GM10248 (cell line): ENCODE data around the gene NIPBL.

Experiments
- CTCF ChIA-PET: fragments of 300-600 bp; sonication (Branson Sonifier 250); formaldehyde crosslinking; extraction: SDS; loops from one replicate; lab custom pipeline; 2021; ENCODE audit warnings: antibody characterized with exemption; lab: Yijun Ruan, JAX
- POLR2A ChIA-PET: fragments of 350-650 bp; sonication (Branson Sonifier 250); formaldehyde crosslinking; extraction: SDS; loops from one replicate; lab custom pipeline; 2020; ENCODE audit warnings: antibody characterized with exemption; lab: Yijun Ruan, JAX
- DNase-seq: peaks from one replicate; pipeline ENCODE4 v3.0.0; 2012; ENCODE audit errors: extremely low spot score
- TF ChIP-seq, protein P1 (sequence below): IDR thresholded peaks from 2 replicates; pipeline ENCODE4 v1.5.1; 2012; ENCODE audit warnings: mild to moderate bottlenecking, low read depth; ENCODE audit errors: extremely low read depth, missing control alignments, control extremely low read depth

Gene NIPBL

DNA sequence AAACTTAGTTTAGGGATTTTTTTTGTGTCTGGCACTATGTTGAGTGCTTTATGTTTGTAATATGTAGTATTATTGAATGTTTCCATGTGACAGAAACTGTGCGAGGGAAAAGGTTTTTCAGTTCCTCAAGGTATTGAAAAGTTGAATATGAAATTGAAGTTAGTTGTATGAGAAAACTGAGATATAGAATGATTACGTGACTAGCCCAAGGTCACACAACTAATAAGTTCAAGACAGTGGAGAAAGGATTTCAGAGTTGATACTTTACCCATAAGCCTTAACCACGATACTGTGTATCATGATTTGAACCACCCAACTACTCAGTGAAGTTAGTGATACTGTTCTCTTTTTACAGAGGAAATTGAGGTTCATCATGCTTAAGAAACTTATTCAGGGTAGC lies 5.7 kb downstream of the NIPBL start:
- DNase-seq = no peak
- CTCF ChIA-PET = interaction anchor here (2.3 kb wide), 1 partner anchor 158 kb away, joined by 6 read pairs; no protein-coding TSS in a partner anchor
- POLR2A ChIA-PET = no interaction called here
- TF ChIP-seq, protein P1, sequence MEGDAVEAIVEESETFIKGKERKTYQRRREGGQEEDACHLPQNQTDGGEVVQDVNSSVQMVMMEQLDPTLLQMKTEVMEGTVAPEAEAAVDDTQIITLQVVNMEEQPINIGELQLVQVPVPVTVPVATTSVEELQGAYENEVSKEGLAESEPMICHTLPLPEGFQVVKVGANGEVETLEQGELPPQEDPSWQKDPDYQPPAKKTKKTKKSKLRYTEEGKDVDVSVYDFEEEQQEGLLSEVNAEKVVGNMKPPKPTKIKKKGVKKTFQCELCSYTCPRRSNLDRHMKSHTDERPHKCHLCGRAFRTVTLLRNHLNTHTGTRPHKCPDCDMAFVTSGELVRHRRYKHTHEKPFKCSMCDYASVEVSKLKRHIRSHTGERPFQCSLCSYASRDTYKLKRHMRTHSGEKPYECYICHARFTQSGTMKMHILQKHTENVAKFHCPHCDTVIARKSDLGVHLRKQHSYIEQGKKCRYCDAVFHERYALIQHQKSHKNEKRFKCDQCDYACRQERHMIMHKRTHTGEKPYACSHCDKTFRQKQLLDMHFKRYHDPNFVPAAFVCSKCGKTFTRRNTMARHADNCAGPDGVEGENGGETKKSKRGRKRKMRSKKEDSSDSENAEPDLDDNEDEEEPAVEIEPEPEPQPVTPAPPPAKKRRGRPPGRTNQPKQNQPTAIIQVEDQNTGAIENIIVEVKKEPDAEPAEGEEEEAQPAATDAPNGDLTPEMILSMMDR = no peak

DNA sequence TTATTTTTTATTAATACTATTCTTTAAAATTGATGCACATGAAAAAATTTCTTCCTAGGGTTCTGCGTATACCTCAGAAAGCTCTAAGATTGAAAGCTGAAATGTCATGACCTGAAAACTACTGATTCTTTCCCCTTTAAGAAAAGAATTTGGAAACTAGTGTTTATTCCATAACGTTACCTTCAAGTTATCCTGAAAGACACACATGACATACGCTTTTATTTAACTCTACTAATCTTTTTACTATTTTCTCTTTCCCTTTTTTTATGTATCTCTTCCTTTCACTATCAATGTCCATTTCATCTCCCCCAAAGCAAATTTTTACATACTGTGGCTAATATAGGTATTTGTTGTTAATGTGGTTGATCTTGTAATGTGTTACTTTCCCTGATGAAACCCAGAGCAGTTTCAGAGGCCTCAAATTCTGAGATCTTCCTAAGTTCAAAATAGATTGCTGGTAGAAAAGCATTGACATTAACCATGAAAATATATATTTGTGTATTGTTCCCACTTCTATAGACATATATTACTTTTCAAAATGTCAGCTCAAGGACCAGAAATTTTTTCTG lies 7.4 kb downstream of the NIPBL start:
- TF ChIP-seq, protein P1 = no peak
- ChIA-PET CTCF (interaction anchor here (0.7 to 3.0 kb wide), 6 partner anchors 8 to 160 kb away, joined by 3 to 10 read pairs (median 4); partner anchors contain the start of gene NIPBL), POLR2A (no interaction called here)
- DNase-seq = no peak

DNA sequence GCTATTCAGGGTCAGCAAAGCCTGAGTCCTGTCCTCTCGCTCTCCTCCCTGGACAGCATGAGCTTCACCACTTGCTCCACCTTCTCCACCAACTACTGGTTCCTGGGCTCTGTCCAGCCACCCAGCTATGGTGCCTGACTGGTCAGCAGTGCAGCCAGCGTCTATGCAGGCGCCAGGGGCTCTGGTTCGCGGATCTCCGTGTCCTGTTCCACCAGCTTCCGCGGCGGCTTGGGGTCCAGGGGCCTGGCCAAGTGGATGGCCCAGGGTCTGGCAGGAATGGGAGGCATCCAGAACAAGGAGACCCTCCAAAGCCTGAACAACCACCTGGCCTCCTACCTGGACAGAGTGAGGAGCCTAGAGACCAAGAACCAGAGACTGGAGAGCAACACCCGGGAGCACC lies 8.6 kb downstream of the NIPBL start:
- no peak for DNase-seq
- TF ChIP-seq, protein P1 = no peak
- POLR2A ChIA-PET = interaction anchor here (1.4 kb wide), 1 partner anchor 9 kb away, joined by 3 read pairs; no protein-coding TSS in a partner anchor
- CTCF ChIA-PET = interaction anchor here (0.8 to 3.0 kb wide), 8 partner anchors 8 to 145 kb away, joined by 3 to 10 read pairs (median 4); partner anchors contain the start of gene NIPBL

DNA sequence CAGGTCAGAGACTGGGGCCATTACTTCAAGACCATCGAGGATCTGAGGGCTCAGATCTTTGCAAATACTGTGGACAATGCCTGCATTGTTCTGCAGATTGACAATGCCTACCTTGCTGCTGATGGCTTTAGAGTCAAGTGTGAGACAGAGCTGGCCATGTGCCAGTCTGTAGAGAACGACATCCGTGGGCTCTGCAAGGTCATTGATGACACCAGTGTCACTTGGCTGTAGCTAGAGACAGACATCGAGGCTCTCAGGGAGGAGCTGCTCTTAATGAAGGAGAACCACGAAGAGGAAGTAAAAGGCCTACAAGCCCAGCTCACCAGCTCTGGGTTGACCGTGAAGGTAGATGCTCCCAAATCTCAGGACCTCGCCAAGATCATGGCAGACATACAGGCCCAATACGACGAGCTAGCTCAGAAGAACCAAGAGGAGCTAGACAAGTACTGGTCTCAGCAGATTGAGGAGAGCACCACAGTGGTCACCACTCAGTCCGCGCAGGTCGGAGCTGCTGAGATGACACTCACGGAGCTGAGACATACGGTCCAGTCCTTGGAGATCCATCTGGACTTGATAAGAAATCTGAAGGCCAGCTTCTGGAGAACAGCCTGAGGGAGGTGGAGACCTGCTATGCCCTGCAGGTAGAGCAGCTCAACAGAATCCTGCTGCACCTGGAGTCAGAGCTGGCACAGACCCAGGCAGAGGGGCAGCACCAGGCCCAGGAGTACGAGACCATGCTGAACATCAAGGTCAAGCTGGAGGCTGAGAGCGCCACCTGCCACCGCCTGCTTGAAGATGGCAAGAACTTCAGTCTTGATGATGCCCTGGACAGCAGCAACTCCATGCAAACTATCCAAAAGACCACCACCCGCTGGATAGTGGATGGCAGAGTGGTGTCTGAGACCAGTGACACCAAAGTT lies 9.3 kb downstream of the NIPBL start:
- POLR2A ChIA-PET = interaction anchor here (0.6 to 1.4 kb wide), 2 partner anchors 10 to 46 kb away, joined by 3 read pairs; no protein-coding TSS in a partner anchor
- CTCF ChIA-PET = interaction anchor here (0.7 to 3.0 kb wide), 9 partner anchors 8 to 146 kb away, joined by 3 to 10 read pairs (median 4); partner anchors contain the start of gene NIPBL
- no peak for DNase-seq
- TF ChIP-seq, protein P1 = no peak

DNA sequence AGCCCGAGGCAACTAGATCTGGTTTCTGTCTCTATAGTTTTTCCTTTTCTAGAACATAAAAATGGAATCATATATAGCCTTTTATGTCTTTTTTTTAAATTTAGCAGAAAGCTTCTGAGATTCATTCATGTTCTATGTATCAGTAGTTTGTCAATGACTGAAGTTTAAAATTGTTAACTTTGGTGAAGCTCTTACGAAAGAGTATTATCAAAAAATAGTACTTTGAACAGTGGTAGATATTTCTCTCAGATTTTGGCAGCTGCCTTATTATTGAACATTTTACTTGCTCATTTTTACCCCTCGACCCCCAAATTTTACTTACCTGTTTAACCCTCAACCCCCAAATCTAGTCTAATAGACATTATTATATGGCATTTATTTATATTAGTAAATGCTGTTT lies 10.2 kb downstream of the NIPBL start:
- TF ChIP-seq, protein P1 = no peak
- DNase-seq = no peak
- CTCF ChIA-PET = interaction anchor here (0.6 to 3.0 kb wide), 4 partner anchors 9 to 16 kb away, joined by 3 to 10 read pairs (median 4); partner anchors contain the start of gene NIPBL
- POLR2A ChIA-PET = no interaction called here

DNA sequence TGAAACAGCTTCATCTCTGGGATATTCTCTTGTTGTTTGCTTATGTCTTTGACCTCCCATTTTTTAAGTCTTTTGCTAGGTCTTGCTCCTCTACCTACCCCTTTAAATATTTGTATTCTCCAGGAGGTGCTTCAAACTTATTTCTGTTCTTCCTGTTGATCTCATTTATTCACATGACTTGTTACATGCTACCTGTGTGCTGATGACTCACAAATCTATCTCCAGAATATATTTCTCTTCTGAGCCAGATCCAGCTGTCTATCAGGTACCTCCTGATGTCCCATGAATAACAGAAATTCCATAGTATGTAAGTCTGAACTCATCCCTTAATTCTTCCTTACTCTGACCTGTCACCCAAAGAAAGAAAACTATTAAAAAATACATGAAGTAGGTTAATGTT lies 11.0 kb downstream of the NIPBL start:
- TF ChIP-seq, protein P1 = no peak
- ChIA-PET POLR2A (no interaction called here), CTCF (interaction anchor here (0.6 kb wide), 1 partner anchor 13 kb away, joined by 3 read pairs; no protein-coding TSS in a partner anchor)
- no peak for DNase-seq
